Measurements from ENCODE around the gene RAB23.
A peak's percentile ranks its signal among the peaks of the same experiment; 100 is the strongest.

The RAB23 gene

DNA sequence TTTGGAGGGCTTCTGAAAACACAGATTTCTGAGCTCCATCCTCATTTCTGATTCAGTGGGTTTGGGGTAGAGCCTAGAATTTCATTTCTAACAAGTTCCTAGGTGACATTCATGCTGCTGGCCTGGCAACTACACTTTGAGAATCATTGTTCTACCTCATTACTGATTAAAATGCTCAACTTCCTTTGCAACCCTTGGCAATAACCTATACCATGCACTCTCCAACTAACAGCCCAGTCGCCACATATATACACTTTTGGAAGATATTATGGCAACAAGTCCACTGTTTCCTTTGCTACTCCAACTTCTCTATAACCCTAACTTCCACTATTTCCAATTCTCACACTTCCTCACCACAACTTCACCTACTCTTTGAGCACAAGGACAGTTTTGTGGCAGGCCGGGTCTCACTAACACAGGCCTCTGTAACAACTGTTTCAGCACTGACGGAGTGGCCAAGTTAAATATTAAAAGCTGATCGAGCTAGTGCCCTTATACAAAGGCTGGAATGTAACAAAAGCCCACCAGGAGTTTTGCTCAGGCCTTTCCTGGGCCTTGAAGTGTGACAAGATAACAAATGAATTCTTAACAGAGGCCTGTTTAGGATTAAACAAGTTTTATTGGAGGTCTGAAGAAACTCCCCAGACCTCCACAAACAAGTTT, 32.1 kb upstream of the RAB23 start:
- Histone ChIP-seq H3K4me2 (ENCODE audit: low read depth, low read length, poor library complexity, severe bottlenecking) (no peak overlapping the region), H4K20me1 (ENCODE audit: insufficient read depth, low read length, poor library complexity, severe bottlenecking) (no peaks in the 10 kb centered on the region), H3K27me3 (ENCODE audit: insufficient read depth, low read length, poor library complexity, severe bottlenecking) (no peaks in the 10 kb centered on the region), H3K9ac (ENCODE audit: low read depth, low read length, poor library complexity, severe bottlenecking) (no peak overlapping the region), H3K36me3 (ENCODE audit: insufficient read depth, low read length) (no peaks in the 10 kb centered on the region), H3K79me2 (ENCODE audit: insufficient read depth, low read length) (no peaks in the 10 kb centered on the region), H3K4me1 (ENCODE audit: insufficient read depth, low read length, poor library complexity, severe bottlenecking) (peaks cover 22% of the 10 kb centered on the region), H2AFZ (ENCODE audit: low read length) (0 out of 2 replicates have a peak overlapping the region, but pooled peaks have one; percentile 42), H3K9me3 (ENCODE audit: insufficient read depth, low read depth, low read length) (no peaks in the 10 kb centered on the region), H3K4me3 (ENCODE audit: low read length, poor library complexity, severe bottlenecking) (no peak overlapping the region), H3K9me2 (replicated peaks; ENCODE audit: low read depth, low read length) (no peaks in the 10 kb centered on the region), H3F3A (ENCODE audit: low read depth) (no peaks in the 10 kb centered on the region)
- TF ChIP-seq, protein P1, sequence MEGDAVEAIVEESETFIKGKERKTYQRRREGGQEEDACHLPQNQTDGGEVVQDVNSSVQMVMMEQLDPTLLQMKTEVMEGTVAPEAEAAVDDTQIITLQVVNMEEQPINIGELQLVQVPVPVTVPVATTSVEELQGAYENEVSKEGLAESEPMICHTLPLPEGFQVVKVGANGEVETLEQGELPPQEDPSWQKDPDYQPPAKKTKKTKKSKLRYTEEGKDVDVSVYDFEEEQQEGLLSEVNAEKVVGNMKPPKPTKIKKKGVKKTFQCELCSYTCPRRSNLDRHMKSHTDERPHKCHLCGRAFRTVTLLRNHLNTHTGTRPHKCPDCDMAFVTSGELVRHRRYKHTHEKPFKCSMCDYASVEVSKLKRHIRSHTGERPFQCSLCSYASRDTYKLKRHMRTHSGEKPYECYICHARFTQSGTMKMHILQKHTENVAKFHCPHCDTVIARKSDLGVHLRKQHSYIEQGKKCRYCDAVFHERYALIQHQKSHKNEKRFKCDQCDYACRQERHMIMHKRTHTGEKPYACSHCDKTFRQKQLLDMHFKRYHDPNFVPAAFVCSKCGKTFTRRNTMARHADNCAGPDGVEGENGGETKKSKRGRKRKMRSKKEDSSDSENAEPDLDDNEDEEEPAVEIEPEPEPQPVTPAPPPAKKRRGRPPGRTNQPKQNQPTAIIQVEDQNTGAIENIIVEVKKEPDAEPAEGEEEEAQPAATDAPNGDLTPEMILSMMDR (conservative IDR thresholded peaks at IDR 0.05; ENCODE audit: low read length) = no peak
- TF ChIP-seq EZH2phosphoT487 (IDR thresholded peaks at IDR 0.05; ENCODE audit: borderline replicate concordance) = no peak

DNA sequence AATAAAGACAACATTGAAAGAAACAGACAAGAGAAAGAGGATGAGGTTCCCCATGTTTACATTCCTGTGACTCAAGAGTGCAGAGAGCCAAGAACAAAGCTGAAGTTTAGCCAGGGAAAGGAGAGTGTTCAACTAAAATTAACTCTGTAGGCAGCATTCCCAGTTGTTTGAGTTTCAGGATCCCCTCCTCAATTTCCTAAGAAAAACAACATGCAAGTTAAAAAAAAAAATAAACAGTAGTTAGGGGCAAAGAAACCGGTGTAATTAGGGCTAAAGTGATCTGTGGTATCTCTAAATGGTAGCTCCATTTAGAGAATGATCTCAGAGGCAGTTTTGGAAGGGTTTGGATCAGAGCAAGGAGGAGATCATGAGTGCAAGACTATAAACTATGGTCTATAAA, 30.9 kb upstream of the RAB23 start:
- H3K4me2 ChIP-seq (ENCODE audit: low read depth, low read length, poor library complexity, severe bottlenecking) = no peak overlapping the region
- H3K9me3 ChIP-seq (ENCODE audit: insufficient read depth, low read depth, low read length) = no peaks in the 10 kb centered on the region
- no peaks in the 10 kb centered on the region for H4K20me1 ChIP-seq (ENCODE audit: insufficient read depth, low read length, poor library complexity, severe bottlenecking)
- no peaks in the 10 kb centered on the region for H3K9me2 ChIP-seq (replicated peaks; ENCODE audit: low read depth, low read length)
- no peaks in the 10 kb centered on the region for H3K79me2 ChIP-seq (ENCODE audit: insufficient read depth, low read length)
- H3K9ac ChIP-seq (ENCODE audit: low read depth, low read length, poor library complexity, severe bottlenecking) = no peak overlapping the region
- H3K4me1 ChIP-seq (ENCODE audit: insufficient read depth, low read length, poor library complexity, severe bottlenecking) = peaks cover 28% of the 10 kb centered on the region
- H2AFZ ChIP-seq (ENCODE audit: low read length) = no peak overlapping the region
- no peak overlapping the region for H3K4me3 ChIP-seq (ENCODE audit: low read length, poor library complexity, severe bottlenecking)
- TF ChIP-seq, protein P1 (conservative IDR thresholded peaks at IDR 0.05; ENCODE audit: low read length) = no peak
- no peak for TF ChIP-seq EZH2phosphoT487 (IDR thresholded peaks at IDR 0.05; ENCODE audit: borderline replicate concordance)
- H3K27me3 ChIP-seq (ENCODE audit: insufficient read depth, low read length, poor library complexity, severe bottlenecking) = no peaks in the 10 kb centered on the region
- H3K36me3 ChIP-seq (ENCODE audit: insufficient read depth, low read length) = no peaks in the 10 kb centered on the region
- H3F3A ChIP-seq (ENCODE audit: low read depth) = no peaks in the 10 kb centered on the region

DNA sequence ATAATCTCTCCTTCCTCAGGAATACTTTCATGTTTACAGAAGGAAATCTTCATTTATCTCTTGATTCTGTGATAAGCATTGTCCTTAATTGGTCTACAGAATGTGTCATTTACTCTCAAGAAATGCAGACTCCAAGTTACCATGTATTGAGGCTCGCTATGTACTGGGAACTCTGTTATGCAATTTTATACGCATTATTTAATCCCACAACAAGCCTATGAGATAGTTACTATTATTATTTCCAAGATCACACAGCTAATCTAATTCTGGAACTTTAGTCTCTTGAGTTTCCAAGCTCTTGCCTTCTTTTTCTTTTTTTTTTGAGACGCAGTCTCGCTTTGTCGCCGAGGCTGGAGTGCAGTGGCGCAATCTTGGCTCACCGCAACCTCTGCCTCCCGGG, 30.0 kb upstream of the RAB23 start:
- H4K20me1 ChIP-seq (ENCODE audit: insufficient read depth, low read length, poor library complexity, severe bottlenecking) = no peaks in the 10 kb centered on the region
- H3K9ac ChIP-seq (ENCODE audit: low read depth, low read length, poor library complexity, severe bottlenecking) = no peak overlapping the region
- no peaks in the 10 kb centered on the region for H3K9me3 ChIP-seq (ENCODE audit: insufficient read depth, low read depth, low read length)
- peaks cover 28% of the 10 kb centered on the region for H3K4me1 ChIP-seq (ENCODE audit: insufficient read depth, low read length, poor library complexity, severe bottlenecking)
- H3F3A ChIP-seq (ENCODE audit: low read depth) = no peaks in the 10 kb centered on the region
- H3K9me2 ChIP-seq (replicated peaks; ENCODE audit: low read depth, low read length) = no peaks in the 10 kb centered on the region
- no peaks in the 10 kb centered on the region for H3K27me3 ChIP-seq (ENCODE audit: insufficient read depth, low read length, poor library complexity, severe bottlenecking)
- no peaks in the 10 kb centered on the region for H3K79me2 ChIP-seq (ENCODE audit: insufficient read depth, low read length)
- H3K4me3 ChIP-seq (ENCODE audit: low read length, poor library complexity, severe bottlenecking) = no peak overlapping the region
- peak overlapping the region; percentile 41 for H3K4me2 ChIP-seq (ENCODE audit: low read depth, low read length, poor library complexity, severe bottlenecking)
- H3K36me3 ChIP-seq (ENCODE audit: insufficient read depth, low read length) = no peaks in the 10 kb centered on the region
- no peak overlapping the region for H2AFZ ChIP-seq (ENCODE audit: low read length)
- TF ChIP-seq EZH2phosphoT487 (IDR thresholded peaks at IDR 0.05; ENCODE audit: borderline replicate concordance) = no peak
- TF ChIP-seq, protein P1 (conservative IDR thresholded peaks at IDR 0.05; ENCODE audit: low read length) = no peak

Measured in Loucy (cell line).